ENCODE measurements around the gene SYNE3.

Gene SYNE3

GRCh38 chr14:95495076-95495475, 21.4 kb downstream of the SYNE3 start:
- no peak for TF ChIP-seq CTCF (IDR thresholded peaks at IDR 0.05; ENCODE audit: control insufficient read depth, extremely low read depth, insufficient read depth)
- no peak for DNase-seq (ENCODE audit: low read depth)
- no peak overlapping the region for H3K4me3 ChIP-seq (ENCODE audit: low read depth, low read length)

GRCh38 chr14:95494456-95494855, 22.0 kb downstream of the SYNE3 start:
- no peak overlapping the region for H3K4me3 ChIP-seq (ENCODE audit: low read depth, low read length)
- no peak for TF ChIP-seq CTCF (IDR thresholded peaks at IDR 0.05; ENCODE audit: control insufficient read depth, extremely low read depth, insufficient read depth)
- DNase-seq (ENCODE audit: low read depth), result no peak

- no peak overlapping the region for H3K4me3 ChIP-seq (ENCODE audit: low read depth, low read length)
- no peak for TF ChIP-seq CTCF (IDR thresholded peaks at IDR 0.05; ENCODE audit: control insufficient read depth, extremely low read depth, insufficient read depth)
- DNase-seq (ENCODE audit: low read depth), result no peak
These were observed 22.5 kb downstream of the SYNE3 start for GRCh38 chr14:95493976-95494375.

- no peak overlapping the region for H3K4me3 ChIP-seq (ENCODE audit: low read depth, low read length)
- TF ChIP-seq CTCF (IDR thresholded peaks at IDR 0.05; ENCODE audit: control insufficient read depth, extremely low read depth, insufficient read depth), result no peak
- DNase-seq (ENCODE audit: low read depth), result no peak
These were observed 22.9 kb downstream of the SYNE3 start for GRCh38 chr14:95493503-95493902.

- DNase-seq (ENCODE audit: low read depth), result no peak
- no peak overlapping the region for H3K4me3 ChIP-seq (ENCODE audit: low read depth, low read length)
- no peak for TF ChIP-seq CTCF (IDR thresholded peaks at IDR 0.05; ENCODE audit: control insufficient read depth, extremely low read depth, insufficient read depth)
These were observed 24.4 kb downstream of the SYNE3 start for GRCh38 chr14:95491936-95492608.

- no peak for TF ChIP-seq CTCF (IDR thresholded peaks at IDR 0.05; ENCODE audit: control insufficient read depth, extremely low read depth, insufficient read depth)
- DNase-seq (ENCODE audit: low read depth), result no peak
These were observed 25.6 kb downstream of the SYNE3 start for GRCh38 chr14:95490727-95491451.

More at GRCh38 chr14:95490727-95491451, 25.6 kb downstream of the SYNE3 start:
- H3K4me3 ChIP-seq (ENCODE audit: low read depth, low read length), result no peak overlapping the region

Measured in LNCaP clone FGC (cell line).